M059J (cell line): ENCODE measurements around the gene FOXD4L6. TPM values are rescaled to one million over a fixed set of nuclear protein-coding genes. Genes with fewer than 3 reads are reported as not detected.
"Not testable (repeated sequence)": the region's sequence is repeated elsewhere in the genome, so short reads cannot be mapped to it uniquely, and the experiment has no call there.

Experiments
- DNase-seq: peaks from one replicate; pipeline ENCODE4 v3.0.0-alpha.2; 2012; ENCODE audit warnings: low read depth
- total RNA-seq: library from RNA; depleted of rRNA; stranded (reverse); fragments of >200 nt; shearing (Covaris generic); gene quantifications from 2 replicates; pipeline ENCODE4 v1.2.3, GENCODE V29; 2014; rRNA removed

The FOXD4L6 gene
- not detected in 2 replicates for total RNA-seq

GRCh38 chr9:41128581-41128980 lies at the start of gene FOXD4L6:
Gene FOXD4L6 (minus strand): TSS chr9:41128681. CDS start chr9:41128383, 298 bp downstream.
- DNase-seq, result not testable (repeated sequence)

- peak; percentile 0 for DNase-seq
These were observed 46.5 kb upstream of the FOXD4L6 start for GRCh38 chr9:41174994-41175393.

DNA sequence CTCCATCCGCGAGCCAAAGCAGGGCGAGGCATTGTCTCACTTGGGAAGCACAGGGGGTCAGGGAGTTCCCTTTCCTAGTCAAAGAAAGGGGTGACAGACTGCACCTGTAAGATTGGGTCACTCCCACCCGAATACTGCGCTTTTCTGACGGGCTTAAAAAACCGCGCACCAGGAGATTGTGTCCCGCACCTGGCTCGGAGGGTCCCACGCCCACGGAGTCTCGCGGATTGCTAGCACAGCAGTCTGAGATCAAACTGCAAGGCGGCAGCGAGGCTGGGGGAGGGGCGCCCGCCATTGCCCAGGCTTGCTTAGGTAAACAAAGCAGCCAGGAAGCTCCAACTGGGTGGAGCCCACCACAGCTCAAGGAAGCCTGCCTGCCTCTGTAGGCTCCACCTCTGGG lies 21.6 kb upstream of the FOXD4L6 start:
- DNase-seq, result not testable (repeated sequence)

DNA sequence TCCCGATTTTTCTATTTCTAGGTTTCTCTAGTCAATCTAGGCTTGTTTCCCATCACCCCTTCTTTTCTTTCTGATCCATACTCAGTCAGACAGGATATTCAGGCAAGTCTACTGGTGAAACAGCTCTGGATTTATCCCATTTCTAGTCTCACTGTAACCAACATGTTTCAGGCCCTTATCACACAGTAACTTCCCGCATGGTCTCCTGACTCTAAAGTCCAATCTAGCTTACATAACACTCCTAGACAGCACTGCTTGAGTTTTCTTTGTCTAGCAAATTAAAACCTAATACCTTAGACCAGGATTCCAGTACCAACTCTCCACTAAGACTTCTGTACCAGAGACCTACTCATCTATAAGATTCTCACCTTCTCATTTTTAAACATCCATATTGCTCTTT lies 13.4 kb upstream of the FOXD4L6 start:
- DNase-seq, result not testable (repeated sequence)

GRCh38 chr9:41126746-41127446 lies 1.6 kb downstream of the FOXD4L6 start:
- DNase-seq, result not testable (repeated sequence)

GRCh38 chr9:41125936-41126335 lies 2.5 kb downstream of the FOXD4L6 start:
- DNase-seq, result not testable (repeated sequence)

- not testable (repeated sequence) for DNase-seq
These were observed 3.3 kb downstream of the FOXD4L6 start for GRCh38 chr9:41125109-41125658.

DNA sequence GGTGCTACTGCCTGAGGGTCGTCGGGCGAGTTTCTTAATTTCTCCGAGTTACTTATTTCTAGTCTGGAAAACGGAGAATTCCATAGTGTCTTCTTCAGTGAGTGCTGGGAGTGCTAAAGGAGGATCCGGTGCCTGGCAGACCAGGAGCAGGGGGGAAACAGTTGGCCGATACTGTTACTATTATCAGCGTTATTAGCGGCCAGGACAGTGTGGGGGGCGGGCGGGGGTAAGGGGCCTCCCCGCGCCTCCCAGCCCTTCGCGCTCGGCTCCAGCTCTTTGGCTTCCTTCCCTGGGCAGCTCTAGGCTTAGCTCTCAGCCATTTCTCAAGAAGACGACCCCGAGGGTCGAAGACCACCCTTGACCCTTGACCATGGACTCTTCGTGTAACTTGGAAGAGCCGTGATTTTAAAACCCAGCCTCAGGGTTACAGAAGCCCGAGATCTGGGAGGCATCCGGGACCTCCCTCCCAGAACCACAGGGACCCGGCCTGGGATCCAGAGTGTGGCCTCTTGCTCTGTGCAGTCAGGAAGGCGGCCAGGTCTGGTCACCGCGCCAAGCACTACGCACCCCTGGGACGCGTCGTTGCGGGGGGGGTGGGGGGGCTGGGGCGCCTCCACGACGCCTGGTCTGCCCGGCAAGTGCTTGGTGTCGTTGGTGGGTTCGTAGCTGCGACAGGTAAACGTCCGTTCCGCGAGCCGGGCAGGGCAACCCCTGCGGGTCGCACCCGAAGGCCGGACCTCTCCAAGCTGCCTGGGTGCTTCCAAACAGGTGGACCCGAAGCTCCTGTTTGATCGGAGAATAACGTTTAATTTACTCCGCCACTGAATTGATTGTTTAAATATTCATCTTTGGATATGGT lies 4.0 kb downstream of the FOXD4L6 start:
- DNase-seq, result not testable (repeated sequence)

DNA sequence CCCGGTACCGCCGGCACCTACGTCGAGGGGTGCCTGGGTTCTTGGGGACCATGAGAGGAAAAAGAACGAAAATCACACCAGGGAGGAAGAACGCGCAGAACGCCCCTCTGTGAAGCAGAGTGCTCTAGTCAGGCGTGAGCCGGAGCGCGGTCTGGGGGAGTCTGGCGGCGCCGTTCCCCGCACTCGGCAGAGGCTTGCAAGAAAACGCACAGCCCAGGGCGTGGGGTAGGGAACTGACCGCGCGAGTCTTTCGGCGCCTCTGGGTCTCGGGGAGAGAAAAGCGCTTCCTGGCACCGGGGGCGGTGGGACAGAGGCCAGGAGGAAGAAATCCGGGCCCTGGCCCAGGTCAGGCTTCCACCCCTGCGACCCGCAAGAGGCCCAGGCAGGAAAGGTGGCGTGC lies 4.7 kb downstream of the FOXD4L6 start:
- DNase-seq, result not testable (repeated sequence)

- DNase-seq, result not testable (repeated sequence)
These were observed 5.1 kb downstream of the FOXD4L6 start for GRCh38 chr9:41123396-41123795.

DNA sequence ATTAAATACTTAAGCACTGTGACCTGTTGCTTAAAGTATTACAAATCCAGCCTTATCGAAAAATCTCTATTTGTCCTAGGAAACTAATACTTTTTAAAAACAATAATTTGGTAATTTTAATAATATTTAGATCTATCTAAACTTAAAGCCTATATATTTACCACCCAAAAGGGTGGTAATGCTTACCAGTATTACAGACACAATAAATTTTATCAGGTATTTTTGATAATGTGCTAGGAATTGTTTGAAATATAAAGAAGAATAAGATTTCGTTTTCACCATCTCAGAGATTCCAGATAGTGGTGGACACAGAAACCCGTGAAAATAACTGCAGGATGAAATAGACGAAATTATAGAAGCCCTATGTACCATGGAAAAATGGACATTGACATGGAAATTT lies 7.8 kb downstream of the FOXD4L6 start:
- not testable (repeated sequence) for DNase-seq

- DNase-seq, result not testable (repeated sequence)
These were observed 8.8 kb downstream of the FOXD4L6 start for GRCh38 chr9:41119719-41120118.

- not testable (repeated sequence) for DNase-seq
These were observed 9.2 kb downstream of the FOXD4L6 start for GRCh38 chr9:41119311-41119710.

- DNase-seq, result not testable (repeated sequence)
These were observed 15.1 kb downstream of the FOXD4L6 start for GRCh38 chr9:41113348-41113747.

- DNase-seq, result not testable (repeated sequence)
These were observed 17.1 kb downstream of the FOXD4L6 start for GRCh38 chr9:41111414-41111813.

DNA sequence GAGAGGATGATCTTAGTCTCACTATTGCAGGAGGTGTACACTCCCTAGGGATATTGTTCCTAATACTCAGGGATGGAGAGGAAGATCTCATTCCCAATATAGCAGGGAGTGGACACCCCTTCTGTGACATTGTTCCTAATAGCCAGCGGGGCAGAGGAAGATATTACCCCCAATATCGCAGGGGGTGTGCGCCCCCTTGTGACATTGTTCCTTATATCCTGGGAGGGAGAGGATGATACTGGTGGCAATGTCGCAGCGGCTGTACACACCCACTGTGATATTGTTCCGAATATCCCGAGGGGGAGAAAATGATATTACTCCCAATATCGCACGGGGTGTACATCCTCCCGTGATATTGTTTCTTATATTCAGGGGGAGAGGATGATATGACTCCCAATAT lies 17.6 kb downstream of the FOXD4L6 start:
- not testable (repeated sequence) for DNase-seq

DNA sequence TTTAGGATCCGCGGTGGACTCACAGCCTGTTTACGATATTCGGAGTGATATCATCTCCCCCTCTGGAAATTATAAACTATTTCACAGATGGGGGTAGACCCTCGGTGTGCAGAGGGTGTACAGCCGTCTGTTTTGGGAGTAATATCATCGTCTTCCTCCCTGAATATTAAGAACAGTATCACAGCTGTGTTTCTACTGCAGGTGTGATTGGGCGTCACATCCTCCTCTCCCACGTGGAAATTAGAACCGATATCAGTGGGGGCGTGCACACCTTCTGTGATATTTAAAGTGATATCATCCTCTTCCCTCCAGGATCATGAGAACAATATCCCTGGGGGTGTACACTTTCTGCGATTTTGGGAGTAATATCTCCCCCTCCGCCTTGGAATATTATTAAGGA lies 19.2 kb downstream of the FOXD4L6 start:
- not testable (repeated sequence) for DNase-seq

DNA sequence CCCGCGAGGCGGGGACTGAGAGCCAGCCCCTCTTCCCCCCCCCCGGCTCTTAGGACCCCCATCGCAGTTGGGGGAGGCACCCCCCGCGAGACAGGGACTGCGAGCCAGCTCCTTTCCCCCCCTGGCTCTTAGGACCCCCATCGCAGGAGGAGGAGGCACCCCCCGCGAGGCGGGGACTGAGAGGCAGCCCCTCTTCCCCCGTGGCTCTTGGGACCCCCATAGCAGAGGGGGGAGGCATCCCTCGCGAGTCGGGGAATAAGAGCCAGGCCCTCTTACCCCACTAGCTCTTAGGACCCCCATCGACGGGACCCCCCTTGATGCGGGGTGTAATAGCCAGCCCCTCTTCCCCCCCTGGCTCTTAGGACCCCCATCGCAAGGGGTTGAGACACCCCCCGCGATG lies 19.7 kb downstream of the FOXD4L6 start:
- not testable (repeated sequence) for DNase-seq

GRCh38 chr9:41106472-41107116 lies 21.9 kb downstream of the FOXD4L6 start:
- DNase-seq, result not testable (repeated sequence)

DNA sequence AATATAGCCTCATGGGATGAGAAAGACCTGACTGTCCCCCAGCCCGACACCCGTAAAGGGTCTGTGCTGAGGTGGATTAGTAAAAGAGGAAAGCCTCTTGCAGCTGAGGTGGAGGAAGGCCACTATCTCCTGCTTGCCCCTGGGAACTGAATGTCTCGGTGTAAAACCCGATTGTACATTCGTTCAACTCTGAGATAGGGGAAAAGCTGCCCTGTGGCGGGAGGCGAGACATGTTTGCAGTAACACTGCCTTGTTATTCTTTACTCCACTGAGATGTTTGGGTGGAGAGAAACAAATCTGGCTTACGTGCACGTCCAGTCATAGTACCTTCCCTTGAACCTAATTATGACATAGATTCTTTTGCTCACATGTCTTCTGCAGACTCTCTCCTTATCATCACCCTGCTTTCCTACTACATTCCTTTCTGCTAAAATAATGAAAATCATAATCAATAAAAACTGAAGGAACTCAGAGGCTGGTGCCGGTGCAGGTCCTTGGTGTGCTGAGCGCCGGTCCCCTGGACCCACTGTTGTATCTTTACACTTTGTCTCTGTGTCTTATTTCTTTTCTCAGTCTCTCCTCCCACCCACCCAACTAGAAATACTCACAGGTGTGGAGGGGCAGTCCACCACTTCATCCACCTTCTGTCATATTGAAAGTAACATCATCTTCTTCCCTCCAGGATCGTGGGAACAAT lies 22.8 kb downstream of the FOXD4L6 start:
- DNase-seq, result not testable (repeated sequence)

DNA sequence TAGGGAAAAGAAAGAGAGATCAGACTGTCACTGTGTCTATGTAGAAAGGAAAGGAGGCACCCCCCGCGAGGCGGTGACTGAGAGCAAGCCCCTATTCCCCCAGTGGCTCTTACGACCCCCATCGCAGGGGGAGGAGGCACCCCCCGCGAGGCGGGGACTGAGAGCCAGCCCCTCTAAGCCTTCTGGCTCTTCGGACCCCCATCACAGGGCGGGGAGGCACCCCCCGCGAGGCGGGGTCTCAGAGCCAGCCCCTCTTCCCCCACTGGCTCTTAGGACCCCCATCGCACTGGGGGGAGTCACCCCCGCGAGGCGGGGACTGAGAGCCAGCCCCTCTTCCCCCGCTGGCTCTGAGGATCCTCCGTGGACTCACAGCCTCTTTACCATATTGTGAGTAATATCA lies 23.9 kb downstream of the FOXD4L6 start:
- DNase-seq, result not testable (repeated sequence)
